GM21447 (cell line): Measurements from ENCODE around the gene PRRT1.

Source experiments
- ATAC-seq: cut with Tn5 transposase; IDR thresholded peaks from one replicate; pipeline ENCODE4 v1.9.1; 2021; ENCODE audit not compliant: unreplicated experiment

Gene PRRT1

GRCh38 chr6:32127717-32128592, 23.8 kb downstream of the PRRT1 start, which contains the start of gene ATF6B:
Gene ATF6B (minus strand): TSS chr6:32128246. CDS start chr6:32128207, 39 bp downstream.
- ATAC-seq = peak; percentile 89

DNA sequence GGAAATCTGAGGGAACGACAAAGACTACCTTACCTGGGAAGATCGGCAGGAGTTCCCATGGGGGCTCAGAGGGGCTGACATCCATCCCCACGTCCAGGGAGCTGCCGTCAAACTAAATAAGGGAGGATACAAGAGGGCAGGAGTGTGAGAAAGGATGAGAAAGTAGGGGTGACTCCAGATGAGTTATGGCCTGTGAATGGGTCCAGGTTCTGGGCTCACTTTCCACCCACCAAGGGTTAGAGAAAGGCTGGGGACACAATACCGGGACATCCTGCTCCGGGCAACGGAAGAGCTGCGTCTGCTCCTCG, 24.4 kb downstream of the PRRT1 start:
- no peak for ATAC-seq

DNA sequence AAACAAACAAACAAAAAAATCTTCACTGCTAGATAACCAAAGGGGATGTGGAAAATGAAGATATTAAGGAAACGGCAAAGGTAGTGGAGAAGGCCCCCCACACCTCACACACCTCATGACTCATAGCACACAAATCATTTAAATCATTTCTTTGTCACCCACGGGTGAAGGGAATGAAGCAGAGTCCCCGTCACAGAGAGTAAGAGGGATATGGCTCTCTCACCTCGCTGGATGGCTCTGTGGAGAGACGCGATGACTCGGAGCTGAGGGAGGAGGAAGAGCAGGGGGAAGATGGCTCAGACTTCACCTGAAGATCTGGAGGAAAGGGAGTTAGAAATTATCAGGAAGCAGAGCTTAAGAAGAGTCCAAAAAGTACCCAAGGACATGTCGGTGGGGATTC, 24.9 kb downstream of the PRRT1 start:
- no peak for ATAC-seq

- no peak for ATAC-seq
Measured at GRCh38 chr6:32123681-32124080, 28.1 kb downstream of the PRRT1 start.

DNA sequence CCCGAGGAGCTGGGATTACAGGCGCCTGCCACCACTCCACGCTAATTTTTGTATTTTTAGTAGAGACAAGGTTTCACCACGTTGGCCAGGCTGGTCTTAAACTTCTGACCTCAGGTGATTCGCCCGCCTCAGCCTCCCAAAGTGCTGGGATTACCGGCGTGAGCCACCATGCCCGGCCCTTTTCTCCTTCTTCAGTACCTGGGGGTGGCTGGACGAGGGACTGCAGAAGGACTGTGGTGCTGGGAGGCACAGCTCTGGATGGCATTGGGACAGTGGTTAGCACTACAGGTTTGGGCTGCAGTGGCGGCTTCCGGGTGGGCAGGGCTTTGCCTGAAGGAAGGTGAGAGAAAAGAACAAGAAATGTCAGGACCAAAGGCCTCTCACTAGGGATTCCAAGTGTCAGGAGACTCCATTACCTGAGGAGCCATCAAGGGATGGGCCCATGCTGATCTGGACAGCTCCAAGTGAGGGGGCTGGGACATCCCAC, 31.1 kb downstream of the PRRT1 start:
- no peak for ATAC-seq

- no peak for ATAC-seq
Measured at GRCh38 chr6:32118782-32119628, 32.7 kb downstream of the PRRT1 start.

- ATAC-seq = no peak
Measured at GRCh38 chr6:32117461-32117860, 34.3 kb downstream of the PRRT1 start.

DNA sequence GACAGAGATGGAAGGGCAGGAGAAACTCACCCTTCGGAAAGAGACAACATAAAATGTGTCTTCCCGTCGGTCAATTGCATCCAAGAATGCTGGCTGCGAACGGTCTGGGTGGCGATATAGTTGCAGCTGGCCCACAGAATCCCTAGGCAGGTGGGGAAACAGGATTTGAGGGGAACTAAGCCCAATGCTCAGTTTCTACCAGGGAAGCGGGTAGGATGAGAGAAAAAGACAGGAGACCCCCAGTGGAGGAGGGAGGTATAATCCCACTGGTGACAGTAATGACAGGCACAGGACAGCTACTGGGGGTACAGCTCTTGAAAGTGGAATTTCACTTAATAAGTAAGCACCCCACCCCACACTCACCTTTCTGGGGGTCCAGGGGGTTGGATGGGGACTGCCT, 35.1 kb downstream of the PRRT1 start:
- no peak for ATAC-seq

DNA sequence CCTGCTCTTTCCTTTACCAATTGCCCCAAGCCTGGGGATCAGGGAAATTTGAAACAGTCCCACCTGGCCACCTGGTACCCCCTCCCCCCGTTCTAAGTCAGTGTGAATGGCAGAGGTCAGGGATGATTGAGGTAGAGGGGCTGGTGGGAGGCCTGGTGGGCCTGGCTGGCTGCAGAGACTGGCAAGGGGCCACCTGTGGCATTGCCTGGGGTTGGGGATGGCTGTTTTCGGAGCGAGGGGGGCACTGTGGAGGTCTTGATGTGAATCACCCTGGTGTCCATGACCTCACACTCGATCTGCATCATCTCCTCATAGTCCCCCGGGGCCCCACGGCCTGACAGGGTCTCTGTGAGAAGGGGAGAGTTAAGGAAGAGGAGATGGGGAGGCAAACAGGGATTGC, 36.1 kb downstream of the PRRT1 start:
- no peak for ATAC-seq

DNA sequence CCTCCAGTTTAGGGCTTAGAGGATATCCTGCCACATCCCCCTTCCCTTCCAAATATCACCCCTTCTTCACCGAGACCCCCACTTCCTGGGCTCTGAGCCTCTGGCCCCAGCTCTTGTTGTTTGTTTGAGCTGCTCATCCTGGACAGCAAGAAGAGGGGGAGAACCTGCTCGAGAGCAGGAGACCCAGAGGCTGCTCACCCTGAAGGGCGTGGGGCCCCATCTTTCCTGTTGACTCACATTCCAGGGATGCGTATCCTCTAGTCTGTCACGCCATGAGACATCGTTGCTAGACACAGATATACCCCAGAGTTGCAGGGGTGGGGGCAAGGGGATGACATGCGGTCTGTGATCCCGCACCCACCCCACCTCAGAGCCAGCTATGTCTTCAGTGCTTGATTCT, 36.9 kb downstream of the PRRT1 start:
- ATAC-seq = no peak

DNA sequence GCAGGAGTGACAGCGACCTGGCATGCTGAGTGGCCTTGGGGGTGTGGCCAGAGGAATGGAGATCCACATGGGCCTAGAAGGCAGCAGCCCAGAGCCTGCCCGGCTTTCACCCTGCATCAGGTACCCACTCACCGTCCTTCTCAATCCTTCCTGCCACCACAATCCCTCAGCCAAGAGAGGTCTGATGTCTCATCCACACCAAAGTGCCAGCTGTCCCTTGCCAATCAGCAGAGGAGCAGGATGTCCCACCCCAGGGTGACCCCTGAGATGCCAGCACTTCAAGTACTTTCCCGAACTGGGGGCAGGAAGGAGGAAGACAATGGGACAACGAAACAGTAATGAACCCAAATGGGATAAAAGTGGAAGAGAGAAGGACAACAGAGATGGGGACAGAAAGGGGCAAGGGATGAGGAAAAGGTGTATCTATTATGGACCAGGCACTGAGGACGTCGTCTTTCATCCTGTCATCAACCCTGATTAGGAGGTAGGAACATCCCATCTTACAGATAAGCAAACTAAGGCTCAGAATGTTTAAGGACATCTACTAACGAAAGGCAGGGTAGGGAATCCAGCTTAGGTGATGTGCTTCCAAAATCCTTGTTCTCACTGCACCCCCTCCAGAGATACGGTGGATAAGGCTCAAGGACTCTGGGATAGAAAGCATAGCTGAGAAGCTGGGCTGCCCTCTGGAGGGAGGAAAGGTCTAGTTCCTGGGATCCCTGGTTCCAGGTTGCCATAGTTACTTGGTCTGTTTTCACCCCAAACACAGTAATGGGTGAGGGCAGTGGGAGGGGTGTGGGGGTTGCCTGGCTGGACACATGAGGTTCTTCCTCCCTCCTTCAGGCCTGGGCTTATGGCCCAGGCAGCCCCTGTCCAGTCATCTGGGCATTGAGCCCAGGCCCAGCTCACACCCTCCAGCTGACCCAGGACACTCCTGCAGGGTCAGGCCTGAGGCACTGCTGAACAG, 38.1 kb downstream of the PRRT1 start:
- no peak for ATAC-seq

DNA sequence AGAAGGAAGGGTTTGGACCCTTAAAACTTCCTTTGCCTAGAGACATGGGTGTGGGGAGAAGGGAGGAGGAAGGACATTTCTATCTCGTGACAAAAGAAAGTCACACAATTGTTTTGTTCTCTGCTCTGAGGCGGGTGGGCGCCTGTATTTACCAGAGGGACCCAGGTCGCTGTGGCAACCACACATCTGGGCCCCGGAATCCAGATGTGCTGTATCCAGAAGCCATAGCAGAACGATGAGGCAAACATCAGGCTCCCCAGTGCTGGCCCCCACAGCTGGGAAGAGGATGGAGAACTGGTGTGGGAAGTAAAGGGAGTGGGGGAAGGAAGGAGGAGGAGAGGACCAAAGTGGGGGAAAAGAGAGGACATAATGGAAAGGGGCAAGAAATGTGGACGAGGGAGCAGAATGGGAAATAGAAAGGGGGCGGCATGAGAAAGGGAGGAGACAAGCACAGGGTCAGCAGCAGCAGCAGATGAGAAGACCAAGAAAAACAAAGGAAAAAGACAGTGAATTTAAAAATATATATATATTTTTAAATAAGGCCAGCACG, 39.2 kb downstream of the PRRT1 start:
- no peak for ATAC-seq

GRCh38 chr6:32111424-32112066, 40.2 kb downstream of the PRRT1 start:
- no peak for ATAC-seq

- no peak for ATAC-seq
Measured at GRCh38 chr6:32110632-32111031, 41.1 kb downstream of the PRRT1 start.

GRCh38 chr6:32109765-32110160, 42.0 kb downstream of the PRRT1 start:
- ATAC-seq = no peak

GRCh38 chr6:32109114-32109764, 42.5 kb downstream of the PRRT1 start, which contains the start of gene TNXB:
Gene TNXB (minus strand): TSS chr6:32109338. CDS start chr6:32098198, 11,140 bp downstream.
- ATAC-seq = no peak

- no peak for ATAC-seq
Measured at GRCh38 chr6:32108727-32109113, 43.0 kb downstream of the PRRT1 start.

DNA sequence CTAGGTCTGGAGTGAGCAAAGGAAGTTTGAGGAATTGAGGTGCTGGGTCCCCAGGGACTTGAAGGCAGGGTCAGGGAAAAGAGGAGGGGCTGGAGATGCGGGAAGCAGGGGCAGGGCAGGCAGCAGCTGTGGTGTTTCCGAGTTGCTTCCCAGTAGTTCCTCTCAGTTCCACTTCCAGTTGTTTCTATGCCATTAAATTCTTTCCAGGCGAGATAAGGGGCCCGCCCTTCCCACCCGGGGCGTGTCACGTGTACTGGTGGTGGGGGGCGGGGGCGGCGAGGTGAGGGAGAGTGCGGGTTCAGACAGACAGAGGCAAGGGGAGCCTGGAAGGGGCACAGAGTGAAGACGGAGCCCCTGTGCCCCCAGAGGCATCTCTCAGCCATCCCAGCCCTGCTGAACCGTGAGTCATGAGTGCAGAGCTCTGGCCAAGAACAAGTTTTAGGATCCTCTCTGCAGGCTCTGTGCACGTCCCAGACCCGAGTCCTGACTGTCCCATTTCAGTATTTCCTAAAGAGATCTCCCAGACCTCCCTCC, 43.6 kb downstream of the PRRT1 start:
- ATAC-seq = no peak

DNA sequence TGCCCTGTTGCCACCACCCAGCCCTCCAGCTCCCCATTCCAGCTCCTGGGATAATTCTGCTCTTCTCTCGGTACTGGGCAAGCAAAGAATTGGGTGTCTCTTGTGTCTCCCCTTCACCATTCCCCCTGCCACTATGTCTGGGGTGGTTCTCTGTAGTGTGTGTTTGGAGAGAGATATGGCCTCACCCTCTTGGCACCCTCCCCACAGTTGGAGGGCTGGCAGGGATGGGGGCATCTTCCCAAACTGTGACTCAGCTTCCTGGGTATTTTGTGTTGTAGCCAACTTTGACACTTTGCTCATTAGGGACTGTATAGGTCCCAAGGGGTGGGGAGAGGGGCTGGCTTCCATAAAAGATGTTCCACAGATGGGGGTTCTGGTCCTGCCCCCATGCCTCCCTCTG, 44.3 kb downstream of the PRRT1 start:
- ATAC-seq = no peak
